ENCODE measurements around the gene PLA2G10.

DNA sequence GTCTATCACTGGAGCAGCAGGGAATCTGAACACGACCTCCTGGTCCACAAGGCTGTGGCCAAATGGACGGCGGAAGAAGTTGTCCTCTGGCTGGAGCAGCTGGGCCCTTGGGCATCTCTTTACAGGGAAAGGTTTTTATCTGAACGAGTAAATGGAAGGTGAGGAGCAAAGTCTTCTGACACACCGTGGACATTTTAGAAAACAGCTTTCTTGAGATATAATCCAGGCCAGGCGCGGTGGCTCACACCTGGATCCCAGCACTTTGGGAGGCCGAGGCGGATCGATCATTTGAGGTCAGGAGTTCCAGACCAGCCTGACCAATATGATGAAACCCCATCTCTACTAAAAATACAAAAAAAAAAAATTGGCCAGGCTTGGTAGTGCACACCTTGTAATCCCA is 44.3 kb downstream of the PLA2G10 start:
- TF ChIP-seq, protein P1, sequence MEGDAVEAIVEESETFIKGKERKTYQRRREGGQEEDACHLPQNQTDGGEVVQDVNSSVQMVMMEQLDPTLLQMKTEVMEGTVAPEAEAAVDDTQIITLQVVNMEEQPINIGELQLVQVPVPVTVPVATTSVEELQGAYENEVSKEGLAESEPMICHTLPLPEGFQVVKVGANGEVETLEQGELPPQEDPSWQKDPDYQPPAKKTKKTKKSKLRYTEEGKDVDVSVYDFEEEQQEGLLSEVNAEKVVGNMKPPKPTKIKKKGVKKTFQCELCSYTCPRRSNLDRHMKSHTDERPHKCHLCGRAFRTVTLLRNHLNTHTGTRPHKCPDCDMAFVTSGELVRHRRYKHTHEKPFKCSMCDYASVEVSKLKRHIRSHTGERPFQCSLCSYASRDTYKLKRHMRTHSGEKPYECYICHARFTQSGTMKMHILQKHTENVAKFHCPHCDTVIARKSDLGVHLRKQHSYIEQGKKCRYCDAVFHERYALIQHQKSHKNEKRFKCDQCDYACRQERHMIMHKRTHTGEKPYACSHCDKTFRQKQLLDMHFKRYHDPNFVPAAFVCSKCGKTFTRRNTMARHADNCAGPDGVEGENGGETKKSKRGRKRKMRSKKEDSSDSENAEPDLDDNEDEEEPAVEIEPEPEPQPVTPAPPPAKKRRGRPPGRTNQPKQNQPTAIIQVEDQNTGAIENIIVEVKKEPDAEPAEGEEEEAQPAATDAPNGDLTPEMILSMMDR (IDR thresholded peaks at IDR 0.05; ENCODE audit: insufficient read depth, low read depth, low read length): no peak
- no peak for TF ChIP-seq EZH2 (IDR thresholded peaks at IDR 0.05; ENCODE audit: insufficient read depth, low read length)
